HG03460 (cell line): ENCODE measurements around the gene SCNM1.
A peak's percentile ranks its signal among the peaks of the same experiment; 100 is the strongest.

ENCODE experiments used
- ATAC-seq: cut with Tn5 transposase; IDR thresholded peaks from one replicate; pipeline ENCODE4 v1.9.1; 2021; ENCODE audit not compliant: unreplicated experiment

Gene SCNM1, protein sequence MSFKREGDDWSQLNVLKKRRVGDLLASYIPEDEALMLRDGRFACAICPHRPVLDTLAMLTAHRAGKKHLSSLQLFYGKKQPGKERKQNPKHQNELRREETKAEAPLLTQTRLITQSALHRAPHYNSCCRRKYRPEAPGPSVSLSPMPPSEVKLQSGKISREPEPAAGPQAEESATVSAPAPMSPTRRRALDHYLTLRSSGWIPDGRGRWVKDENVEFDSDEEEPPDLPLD

DNA sequence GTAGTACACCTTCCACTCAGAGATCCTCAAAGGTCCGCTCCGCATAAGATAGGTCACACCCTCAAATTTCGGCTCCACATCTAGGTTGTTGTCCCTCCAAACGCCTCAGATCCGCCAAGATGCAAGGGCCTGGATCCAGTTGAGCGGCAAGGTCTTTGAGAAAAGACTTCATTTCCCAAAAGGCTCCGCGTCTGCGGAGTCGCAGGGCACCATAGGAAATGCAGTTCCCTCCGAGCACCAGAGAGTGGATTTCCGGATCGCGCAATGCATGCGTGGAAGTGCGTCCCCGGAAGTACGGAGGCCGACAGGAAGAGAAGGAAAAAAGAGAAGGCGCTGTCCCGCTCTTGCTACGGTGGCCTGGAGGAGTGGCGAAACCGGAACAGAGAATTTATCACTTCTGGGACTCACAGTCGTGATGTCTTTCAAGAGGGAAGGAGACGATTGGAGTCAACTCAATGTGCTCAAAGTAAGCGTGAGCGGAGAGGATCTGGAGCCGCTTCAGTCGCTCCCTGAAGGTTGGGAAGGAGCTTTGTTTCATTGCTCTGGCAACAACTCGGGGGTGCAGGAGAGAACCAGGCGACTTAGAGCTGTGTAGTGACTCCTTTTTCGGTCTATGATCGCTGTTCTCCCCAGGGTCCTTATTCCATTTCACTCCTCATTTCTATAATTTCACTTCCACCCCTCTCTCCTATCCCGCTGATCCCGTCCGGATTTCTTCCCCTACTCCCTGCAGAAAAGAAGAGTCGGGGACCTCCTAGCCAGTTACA, at the start of gene SCNM1, which contains the start of gene LYSMD1:
Gene SCNM1, plus strand, starts transcription at position 407 of the 767 bp plus-strand sequence. Its CDS starts 9 bp downstream, at position 416.
Gene LYSMD1, minus strand, starts transcription at position 165 of the 767 bp plus-strand sequence. CDS start 644 bp downstream, outside the sequence.
- peak; percentile 88 for ATAC-seq

DNA sequence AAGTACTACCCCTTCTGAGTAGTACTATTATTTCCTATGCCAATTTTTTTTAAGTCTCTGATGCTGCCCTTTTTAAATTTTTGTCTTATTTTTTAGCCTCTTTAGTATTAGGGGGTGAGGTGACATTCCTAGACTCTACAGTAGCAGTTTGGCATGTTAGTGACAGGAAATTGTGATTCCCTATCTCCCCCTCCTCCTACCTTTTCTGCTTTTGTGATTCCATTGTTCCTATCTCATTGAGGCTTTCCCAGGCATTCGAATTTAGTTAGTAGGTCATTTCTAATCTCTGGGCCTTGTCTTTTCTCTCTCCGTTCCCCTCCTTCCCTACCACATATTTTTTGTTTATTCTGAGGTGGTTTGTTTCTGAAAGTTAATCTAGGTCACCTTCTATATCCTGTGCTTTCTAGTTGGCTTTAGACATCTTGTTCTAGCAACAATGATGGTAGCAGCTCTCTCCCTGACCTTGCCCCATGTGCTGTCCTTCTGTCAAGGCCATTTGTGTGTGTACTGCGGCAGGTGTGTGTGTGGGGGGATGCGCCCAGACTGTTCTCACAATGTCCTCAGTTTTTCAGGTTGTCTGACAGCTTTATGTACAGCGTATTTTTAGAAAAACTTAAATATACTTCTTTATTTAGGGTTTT, 41.1 kb upstream of the SCNM1 start:
- no peak for ATAC-seq

DNA sequence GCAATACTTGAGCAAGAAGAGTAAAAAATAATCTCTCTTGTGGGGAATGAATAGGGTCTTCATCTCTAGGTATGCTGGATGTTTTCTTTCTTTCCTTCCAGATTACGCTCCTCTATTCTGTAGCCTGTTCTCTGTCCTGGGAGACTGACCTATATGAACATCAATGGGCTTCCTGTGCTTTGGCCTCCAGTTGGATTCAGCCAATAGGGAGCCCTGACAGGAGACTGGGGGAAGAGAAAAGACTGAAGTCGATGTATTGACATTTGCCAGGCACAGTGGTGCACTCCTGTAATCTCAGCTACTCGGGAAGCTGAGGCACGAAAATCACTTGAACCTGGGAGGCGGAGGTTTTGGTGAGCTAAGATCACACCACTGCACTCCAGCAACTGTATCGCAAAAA, 37.1 kb upstream of the SCNM1 start:
- no peak for ATAC-seq

DNA sequence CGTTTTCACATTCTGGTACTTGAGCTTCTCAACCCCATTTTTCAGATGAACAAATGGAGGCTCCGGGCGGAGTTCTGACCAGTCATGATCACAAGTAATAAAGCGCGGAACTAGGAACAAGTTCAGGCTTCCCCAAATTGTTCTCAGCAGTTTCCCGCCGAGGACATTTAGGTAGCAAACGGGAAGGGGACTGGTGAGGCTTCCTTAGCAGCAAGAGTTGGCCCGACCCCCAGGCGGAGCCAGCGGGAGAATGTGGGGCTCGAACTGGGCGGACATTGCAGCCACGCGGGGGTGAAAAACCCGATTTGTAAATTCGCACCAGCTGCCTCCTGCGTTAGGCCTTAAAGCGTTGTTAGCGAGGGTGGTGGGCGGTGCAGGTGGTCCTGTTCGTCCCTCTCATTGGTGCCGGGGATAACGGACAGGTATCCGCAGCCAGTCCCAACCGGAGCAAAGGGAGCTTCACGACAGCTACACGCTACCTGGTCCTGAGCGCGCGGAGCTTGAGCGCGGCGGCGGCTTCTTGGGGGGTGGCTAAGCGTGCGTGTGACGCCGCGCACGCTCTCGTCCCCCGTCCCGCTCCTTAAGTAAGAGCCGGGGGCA, 34.9 kb upstream of the SCNM1 start:
- ATAC-seq, result peak; percentile 66

DNA sequence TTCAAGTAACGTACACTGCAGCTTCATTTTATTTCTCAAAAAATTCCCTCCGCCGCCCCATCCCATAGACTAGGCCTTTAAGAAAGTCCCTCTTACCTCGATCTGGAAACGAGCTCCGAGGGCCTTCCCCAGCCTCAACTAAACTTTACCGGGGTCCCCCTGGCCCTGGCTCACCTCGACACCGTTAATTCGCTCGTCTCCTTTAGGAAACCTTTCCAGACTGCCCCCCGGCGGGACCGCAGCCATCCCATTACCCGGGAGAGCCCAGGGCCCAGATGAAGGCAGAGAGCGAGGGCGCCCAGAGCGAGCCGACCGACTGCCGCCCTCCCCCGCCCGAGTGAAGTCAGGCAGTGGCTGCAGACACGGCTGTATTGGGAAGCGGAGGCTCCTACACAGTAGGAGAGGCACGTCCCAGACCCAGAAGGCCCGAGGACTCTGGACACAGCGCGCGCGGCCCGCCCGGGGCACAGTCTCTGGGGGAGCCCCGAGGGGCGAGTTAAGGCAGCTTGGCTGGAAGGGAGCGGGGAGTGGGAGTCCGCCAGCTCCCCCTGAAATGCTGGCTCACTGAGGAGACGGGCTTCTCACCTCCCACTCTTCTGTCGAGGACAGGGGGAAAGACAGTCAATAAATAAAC, 34.1 kb upstream of the SCNM1 start:
- ATAC-seq, result no peak

DNA sequence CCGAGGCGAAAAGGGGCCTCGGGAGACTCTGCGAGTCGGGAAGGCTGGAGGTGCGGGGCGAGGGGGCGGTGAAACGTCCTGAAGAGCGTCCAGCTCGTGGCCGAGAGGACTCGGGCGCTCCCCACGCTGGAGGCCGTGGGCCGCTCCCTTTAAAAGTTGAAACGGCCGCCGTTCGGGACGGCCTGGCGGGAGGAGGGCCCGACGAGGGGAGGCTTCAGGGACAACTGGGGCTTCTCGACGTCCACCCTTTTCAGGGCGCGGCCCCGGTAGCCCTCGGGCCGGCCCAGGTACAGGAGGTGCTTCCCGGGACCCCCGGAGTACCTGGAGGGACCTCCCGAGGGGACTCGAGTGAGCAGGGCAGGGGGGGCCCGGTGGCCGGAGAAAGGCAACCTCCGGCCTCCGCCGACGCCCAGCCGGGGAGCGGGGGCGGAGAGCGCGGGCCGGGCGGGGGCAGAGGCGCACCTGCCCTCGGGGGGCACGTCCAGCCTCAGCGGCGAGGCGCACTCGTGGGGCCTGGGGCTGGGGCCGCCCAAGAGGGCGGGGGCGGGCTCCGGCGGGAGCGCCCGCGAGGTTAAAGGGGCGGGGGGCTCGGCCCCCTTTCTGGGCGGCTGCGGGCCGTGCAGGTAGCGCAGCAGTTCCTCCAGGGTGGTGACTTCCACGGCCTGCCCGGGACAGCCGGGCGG, 33.5 kb upstream of the SCNM1 start:
- no peak for ATAC-seq

DNA sequence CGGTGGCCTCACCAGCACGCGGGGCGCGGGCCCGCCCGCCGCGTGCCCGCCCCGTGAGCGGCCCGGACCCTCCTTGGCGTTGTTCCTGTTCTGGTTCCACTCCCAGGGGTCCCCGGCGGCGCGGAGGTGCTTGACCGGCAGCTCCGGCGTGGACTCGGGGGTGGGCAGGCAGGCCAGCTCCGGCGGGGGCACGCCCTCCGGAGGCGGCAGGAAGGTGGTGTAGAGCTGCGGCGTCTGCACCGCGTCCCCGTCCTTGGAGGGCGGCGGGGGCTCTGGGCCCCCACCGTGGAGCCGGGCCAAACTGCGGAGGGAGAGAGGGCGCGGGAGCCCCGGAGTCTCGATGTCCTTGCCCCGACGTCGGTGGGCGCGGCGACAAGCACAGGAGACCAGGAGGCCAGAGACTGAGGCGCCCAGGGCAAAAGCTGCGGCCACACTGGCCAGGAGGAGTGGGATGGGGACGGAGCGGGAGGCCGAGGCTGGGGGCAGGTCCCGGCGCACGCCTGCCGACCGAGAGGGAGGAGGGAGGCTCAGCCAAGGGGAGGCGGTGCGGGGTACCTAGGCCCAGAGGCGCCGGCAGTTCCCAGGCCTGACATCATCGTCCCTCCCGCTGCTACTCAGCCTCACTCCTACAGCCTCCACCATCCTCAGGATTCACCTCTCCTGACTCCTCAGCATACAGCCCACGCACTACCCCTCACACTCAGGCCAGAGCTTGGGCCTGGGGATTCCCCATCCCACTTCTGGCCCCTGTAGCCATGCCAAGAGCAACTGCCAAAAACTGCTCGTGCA, 32.7 kb upstream of the SCNM1 start:
- ATAC-seq, result no peak

DNA sequence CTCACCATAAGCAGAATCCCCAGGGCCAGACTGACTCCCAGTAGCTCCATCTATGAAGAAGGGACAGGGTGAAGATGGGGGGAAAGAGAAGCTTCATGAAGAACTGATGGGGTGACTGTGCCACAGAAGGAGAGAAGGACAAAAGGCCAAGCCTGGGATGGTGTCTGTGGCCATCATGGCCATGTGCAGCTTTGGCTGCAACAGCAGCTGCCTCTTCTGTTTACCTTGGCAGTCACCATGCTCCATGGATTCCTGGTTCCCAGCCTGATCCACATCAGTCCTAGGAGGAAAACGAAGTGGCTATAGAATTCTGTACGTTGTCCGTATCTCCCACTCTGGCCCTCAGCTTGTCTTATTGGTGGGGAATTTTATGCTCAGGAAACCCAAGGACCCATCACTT, 31.5 kb upstream of the SCNM1 start:
- ATAC-seq, result no peak

DNA sequence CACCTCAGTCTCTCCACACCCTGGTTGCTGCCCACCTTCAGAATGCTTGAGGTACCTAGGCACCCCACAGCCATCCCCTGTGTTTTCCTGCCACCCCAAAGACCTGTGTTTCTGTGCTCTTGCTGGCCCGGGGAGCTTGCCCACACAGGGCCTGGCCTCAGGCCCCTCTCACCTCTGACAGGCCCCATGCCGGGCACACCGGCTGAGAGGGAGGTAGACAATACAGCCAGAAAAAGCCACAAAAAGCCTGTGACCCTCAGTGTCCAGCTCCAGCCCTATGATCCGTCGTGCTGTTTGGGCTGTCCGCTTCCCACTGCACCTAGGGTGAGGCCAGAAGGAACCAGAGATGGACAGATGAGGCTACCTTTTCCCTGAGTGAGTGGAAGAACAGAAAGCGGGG, 31.0 kb upstream of the SCNM1 start:
- ATAC-seq, result no peak

DNA sequence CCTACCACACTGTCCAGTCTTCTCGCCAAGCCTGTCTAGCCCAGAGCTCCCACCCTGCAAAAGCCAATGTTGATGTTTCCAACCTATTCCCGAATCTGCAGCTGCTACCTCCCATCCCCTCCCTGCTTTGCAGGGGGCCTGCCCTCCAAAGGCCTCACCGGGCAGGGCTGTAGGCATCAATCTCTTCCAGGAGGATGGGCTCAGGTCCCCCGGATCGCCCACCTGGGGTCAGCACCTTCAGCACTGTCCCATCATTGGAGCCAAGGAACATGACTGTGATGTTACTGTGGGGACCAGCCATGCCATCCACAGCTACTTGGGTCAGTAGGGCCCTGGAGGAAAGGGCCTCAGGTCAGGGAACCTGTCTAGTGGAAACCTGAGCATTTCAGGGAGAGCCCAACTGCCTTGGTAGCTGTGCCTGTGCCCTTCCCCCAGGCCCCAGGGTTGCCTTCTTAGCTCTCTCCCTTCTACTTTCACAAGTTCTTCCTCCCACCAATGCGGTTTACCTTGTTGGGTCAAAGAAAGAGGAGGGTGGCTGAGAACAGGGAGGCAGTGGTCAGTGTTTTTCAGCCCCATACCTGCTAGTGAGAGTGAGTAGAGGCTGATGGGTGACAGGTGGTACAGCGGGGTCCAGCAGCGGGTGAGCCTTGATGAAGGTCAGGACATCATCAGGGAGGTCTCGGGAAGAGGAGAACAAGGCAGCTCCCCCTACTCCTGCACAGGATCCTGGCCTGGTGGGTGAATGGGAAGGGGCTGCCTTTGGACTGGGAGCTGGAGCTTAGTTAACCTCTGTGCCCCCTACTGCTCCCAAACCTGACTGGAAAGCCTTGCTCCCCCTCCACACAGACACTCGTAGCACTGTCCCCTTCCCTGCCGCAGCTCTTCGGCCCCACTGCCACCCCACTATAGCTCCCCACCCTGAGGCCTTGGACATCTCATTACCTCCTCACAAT, 30.2 kb upstream of the SCNM1 start:
- ATAC-seq, result no peak

DNA sequence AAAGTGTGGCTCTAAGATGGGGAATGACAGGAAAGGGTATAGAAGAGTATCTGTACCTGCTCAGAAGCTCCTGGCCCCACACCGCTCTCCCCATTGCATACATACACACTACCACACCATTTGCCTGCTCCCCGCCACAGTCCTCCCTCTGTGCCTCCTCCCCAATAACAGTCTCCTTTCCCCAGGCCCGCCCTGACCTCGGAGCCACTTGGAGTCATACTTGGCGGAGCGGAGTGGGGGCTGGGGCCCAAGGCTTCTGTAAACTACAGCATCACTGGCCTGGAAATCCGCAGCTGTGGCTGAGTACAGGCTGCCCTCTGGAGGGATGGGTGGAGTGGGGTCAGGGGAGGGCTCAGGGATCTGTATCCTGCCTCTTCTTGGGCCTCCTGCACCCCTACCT, 28.2 kb upstream of the SCNM1 start:
- no peak for ATAC-seq

DNA sequence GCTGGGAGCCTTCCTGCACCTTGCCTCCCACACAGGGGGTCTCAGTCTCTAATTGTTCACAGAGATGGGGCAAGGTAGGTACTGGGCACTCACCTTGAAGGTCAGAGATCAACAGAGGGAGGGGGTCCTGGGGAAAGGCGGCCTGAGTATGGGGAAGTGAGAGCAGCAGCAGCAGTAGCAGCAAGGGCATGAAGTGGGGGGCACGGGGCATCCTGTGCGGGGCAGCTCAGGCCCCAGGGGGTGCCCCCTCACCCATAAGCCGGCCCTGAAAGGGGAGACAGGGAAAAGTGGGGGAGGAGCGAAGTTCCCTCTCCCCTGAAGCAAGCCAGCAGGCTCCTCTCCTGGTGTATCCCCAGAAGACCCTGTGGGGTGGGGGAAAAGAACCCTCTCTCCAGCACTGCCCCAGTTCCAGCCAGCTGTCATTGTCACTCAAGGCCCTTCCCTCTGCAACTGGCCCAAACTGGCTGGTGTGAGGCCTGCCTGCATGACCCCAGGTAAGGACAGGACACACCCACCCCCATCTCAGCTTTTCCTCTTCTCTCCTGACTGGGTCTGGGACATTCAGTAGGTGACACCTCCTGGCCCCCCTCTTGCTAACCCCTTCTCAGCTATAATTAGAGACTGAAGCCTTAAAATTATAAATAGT, 23.4 kb upstream of the SCNM1 start:
- ATAC-seq, result no peak

DNA sequence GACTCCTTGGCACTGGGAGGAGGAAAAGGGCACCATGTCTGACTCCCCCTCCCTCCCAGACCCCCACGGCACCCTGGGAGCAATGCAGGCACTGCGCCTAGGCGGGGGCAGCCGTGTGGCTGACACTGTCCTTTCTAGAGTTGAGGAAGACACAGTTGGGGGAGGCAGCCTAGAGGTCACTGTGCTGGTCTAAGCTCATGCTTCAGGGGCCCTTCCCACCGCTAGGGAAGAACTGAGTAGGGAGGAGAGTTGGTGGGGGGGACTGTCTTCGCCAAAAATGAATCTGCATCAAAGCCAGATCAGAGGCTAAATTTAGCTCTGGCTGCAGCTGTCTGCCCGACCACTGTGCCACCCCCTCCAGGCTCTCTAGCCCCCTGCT, 22.9 kb upstream of the SCNM1 start:
- ATAC-seq, result no peak

DNA sequence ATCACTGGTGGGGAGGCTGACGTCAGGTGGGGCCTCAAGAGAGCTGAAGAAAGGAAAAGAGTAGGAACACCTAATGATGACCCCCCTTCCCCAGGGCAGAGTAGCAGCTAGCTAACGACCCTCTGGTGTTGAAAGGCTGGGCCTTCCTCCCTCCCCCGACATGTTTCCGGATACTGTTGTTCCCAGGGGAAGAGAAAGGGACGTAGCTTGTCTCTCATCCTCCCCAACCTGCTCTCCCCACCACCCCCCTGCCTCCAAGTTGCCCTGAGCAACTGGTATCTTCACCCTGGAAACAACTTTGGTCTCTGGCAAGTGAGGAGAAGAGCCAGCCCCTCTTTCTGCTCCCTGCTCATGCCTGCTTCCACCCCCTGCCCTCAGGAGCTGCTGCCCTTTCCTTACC, 22.0 kb upstream of the SCNM1 start:
- no peak for ATAC-seq

DNA sequence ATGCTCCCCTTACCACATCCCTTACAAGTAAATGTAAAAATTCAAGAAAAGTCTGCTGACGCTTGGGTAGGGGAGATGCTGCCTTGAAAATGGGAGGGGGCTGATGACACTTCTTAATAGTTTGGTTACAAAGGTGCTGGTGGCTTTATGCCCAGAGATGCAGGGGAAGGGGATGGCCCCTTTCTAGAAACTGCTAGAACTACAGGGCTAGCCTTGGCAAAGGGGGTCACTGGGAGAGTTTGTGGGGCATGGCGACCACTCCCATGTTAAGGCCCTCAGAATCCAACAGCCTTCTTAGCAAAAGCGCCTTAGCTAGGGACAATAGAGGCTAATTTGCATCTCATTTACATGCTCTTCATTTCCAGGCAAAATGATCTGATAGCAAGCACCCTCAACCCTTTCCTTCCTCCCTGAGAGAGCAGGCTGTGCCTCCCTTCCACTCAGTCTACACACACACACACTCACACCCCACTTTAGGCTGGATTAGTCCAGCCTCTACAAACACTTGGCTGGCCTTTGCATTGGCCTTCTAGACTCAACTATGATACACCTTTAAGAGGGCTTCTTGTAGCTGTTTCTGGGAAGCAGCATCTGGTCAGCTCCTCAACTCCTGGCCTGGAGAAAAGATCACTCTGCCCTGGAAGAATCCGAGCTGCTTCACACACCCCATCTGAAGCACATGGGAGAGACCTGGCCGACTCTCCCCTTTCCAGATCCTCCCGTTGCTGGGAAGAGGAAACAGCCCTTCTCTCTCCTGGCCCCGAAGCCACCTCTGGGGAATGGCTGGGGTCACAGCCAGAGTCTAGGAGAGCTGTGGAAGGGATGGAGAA, 21.3 kb upstream of the SCNM1 start:
- ATAC-seq, result no peak

DNA sequence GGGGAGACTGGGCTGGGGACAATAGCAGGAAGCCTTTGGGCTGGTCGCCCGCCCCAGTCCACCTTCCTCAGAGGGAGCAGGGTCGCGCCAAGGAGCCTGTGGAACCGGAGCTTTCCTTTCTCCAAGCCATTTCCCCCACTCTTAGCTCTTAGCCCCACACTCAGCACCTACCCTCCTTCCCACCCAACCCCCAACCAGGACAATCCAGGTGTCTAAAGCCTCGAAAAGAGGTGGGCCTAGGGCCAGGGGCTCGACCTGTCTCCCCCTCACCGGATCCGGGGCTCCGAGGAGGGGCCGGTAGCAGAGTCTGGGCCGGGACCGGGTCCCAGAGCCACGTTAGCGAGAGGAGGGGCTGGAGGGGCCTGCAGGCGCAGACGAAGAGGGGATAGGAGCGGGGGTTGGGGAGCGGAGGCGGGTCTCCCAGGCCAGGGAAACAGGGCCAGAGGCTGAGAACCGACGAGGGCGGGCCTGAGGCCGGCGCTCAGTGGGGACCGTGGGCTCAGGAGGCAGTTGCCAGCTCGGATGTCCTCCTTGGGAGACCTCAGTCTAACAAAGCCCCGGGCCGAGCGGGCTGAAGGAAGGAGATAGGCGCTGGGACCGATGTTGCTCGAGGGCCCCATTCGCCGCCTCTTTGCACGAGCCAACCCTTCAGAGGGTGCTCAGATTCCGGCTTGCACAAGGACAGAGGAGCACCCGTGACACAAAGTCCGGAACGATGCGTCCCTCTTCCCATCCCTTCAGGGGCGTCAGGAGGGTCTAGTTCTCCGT, 20.5 kb upstream of the SCNM1 start:
- no peak for ATAC-seq

DNA sequence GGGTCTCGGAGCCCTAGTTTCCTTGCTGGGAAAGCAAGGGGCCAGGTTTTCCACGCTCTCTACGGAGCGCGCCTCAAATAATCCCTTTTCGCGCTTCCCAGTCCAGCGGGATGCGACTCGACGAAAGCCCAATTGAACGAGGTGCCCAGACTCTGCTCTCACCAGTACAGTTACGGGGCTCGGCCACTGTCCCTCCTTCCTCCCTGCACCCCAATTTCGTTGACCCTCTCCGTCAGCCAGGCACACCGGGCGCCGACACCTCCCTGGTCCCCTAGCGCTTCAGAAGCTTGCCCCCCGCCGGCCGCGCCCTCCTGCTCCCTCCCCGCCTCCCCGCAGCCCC, 19.9 kb upstream of the SCNM1 start:
- no peak for ATAC-seq
